ENCODE measurements around the gene COL20A1. TPM values are rescaled to one million over a fixed set of nuclear protein-coding genes. Genes with fewer than 3 reads are reported as not detected.

The COL20A1 gene
- total RNA-seq, 4 donors from 2014 or later: 0.97 to 1.2 TPM; not detected in 2

- Histone ChIP-seq H3K9me3 (no peaks in the 10 kb centered on the region), H3K4me1 (peaks cover 0 to 18% of the 10 kb centered on the region in 2 donors), H3K4me3 (peak overlapping the region in 1 of 2 donors; percentile 11), H3K36me3 (no peaks in the 10 kb centered on the region), H3K27ac (no peak overlapping the region), H3K27me3 (peaks cover 5 to 27% of the 10 kb centered on the region in 2 donors)
- DNase-seq: no peak
- TF ChIP-seq, protein P1, sequence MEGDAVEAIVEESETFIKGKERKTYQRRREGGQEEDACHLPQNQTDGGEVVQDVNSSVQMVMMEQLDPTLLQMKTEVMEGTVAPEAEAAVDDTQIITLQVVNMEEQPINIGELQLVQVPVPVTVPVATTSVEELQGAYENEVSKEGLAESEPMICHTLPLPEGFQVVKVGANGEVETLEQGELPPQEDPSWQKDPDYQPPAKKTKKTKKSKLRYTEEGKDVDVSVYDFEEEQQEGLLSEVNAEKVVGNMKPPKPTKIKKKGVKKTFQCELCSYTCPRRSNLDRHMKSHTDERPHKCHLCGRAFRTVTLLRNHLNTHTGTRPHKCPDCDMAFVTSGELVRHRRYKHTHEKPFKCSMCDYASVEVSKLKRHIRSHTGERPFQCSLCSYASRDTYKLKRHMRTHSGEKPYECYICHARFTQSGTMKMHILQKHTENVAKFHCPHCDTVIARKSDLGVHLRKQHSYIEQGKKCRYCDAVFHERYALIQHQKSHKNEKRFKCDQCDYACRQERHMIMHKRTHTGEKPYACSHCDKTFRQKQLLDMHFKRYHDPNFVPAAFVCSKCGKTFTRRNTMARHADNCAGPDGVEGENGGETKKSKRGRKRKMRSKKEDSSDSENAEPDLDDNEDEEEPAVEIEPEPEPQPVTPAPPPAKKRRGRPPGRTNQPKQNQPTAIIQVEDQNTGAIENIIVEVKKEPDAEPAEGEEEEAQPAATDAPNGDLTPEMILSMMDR (IDR thresholded peaks at IDR 0.05): no peak
- no peak for TF ChIP-seq POLR2A (IDR thresholded peaks at IDR 0.05)
- intact Hi-C loops (cut with DNase I; ENCODE audit: low total_unique reads): no loop called here
Observed at GRCh38 chr20:63253438-63254231, 39.4 kb upstream of the COL20A1 start.

- Histone ChIP-seq H3K27ac (no peak within 1 kb of the TSS), H3K9me3 (no peaks in the 10 kb centered on the region), H3K4me1 (peaks cover 0 to 18% of the 10 kb centered on the region in 2 donors), H3K27me3 (peaks cover 5 to 25% of the 10 kb centered on the region in 2 donors), H3K4me3 (peak within 1 kb of the TSS in 1 of 2 donors; percentile 11), H3K36me3 (no peaks in the 10 kb centered on the region)
- TF ChIP-seq, protein P1 (IDR thresholded peaks at IDR 0.05): no peak
- intact Hi-C loops (cut with DNase I; ENCODE audit: low total_unique reads): no loop called here
- DNase-seq: no peak
Observed at GRCh38 chr20:63254232-63254605, 38.8 kb upstream of the COL20A1 start, which contains the start of gene NKAIN4. NKAIN4 (minus strand) TSS chr20:63254463; CDS start chr20:63254450, 13 bp downstream.

GRCh38 chr20:63254606-63255384, 38.2 kb upstream of the COL20A1 start:
- Histone ChIP-seq H3K4me1 (peaks cover 0 to 18% of the 10 kb centered on the region in 2 donors), H3K4me3 (no peak overlapping the region), H3K9me3 (no peaks in the 10 kb centered on the region), H3K27ac (no peak overlapping the region), H3K36me3 (no peaks in the 10 kb centered on the region), H3K27me3 (peaks cover 5 to 24% of the 10 kb centered on the region in 2 donors)
- DNase-seq: no peak
- intact Hi-C loops (cut with DNase I; ENCODE audit: low total_unique reads): no loop called here
- no peak for TF ChIP-seq POLR2A (IDR thresholded peaks at IDR 0.05)
- TF ChIP-seq, protein P1 (IDR thresholded peaks at IDR 0.05): no peak

GRCh38 chr20:63255931-63256704, 36.9 kb upstream of the COL20A1 start:
- Histone ChIP-seq H3K36me3 (no peaks in the 10 kb centered on the region), H3K4me1 (peaks cover 0 to 18% of the 10 kb centered on the region in 2 donors), H3K4me3 (no peak overlapping the region), H3K27me3 (peaks cover 5 to 24% of the 10 kb centered on the region in 2 donors), H3K27ac (no peak overlapping the region), H3K9me3 (no peaks in the 10 kb centered on the region)
- intact Hi-C loops (cut with DNase I; ENCODE audit: low total_unique reads): no loop called here
- no peak for DNase-seq
- no peak for TF ChIP-seq POLR2A (IDR thresholded peaks at IDR 0.05)
- TF ChIP-seq, protein P1 (IDR thresholded peaks at IDR 0.05): no peak

Measured in uterus (tissue), 4 donors.